Activated T-cell treated with anti-CD3 and anti-CD28 coated beads, Interleukin-2, amount 50 U/mL, for 48 hours (primary cell): ENCODE results near the gene TEX22.

Source experiments
- DNase-seq, 2 experiments: peaks; one replicate each; pipeline ENCODE4 v3.0.0-alpha.2; 2020

The TEX22 gene

GRCh38 chr14:105408592-105408991, 10.3 kb downstream of the TEX22 start:
- DNase-seq: no peak

GRCh38 chr14:105409364-105409763, 11.0 kb downstream of the TEX22 start:
- no peak for DNase-seq

DNA sequence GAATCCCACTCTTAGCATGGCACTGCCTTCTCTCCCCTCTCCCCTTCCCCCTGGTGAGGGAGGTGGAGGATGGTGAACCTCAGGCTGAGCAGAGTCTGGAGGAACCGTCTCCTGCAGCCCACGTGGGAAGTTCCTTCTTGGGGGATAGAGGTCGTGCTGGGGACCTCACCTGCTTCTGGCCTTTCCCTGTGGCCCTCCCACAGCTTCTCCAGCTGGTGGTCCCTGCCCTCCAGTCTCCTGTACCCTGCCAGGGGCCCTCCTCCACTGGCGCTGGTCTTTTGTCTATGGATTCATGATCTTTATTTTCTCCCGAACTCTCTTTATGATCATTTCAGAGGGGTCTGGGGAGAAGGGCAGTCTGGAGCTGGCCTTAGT, 12.3 kb downstream of the TEX22 start:
- DNase-seq: no peak

- DNase-seq: peak in 1 of 2 experiments; percentile 54
These were observed 12.9 kb downstream of the TEX22 start for GRCh38 chr14:105411017-105411941.

DNA sequence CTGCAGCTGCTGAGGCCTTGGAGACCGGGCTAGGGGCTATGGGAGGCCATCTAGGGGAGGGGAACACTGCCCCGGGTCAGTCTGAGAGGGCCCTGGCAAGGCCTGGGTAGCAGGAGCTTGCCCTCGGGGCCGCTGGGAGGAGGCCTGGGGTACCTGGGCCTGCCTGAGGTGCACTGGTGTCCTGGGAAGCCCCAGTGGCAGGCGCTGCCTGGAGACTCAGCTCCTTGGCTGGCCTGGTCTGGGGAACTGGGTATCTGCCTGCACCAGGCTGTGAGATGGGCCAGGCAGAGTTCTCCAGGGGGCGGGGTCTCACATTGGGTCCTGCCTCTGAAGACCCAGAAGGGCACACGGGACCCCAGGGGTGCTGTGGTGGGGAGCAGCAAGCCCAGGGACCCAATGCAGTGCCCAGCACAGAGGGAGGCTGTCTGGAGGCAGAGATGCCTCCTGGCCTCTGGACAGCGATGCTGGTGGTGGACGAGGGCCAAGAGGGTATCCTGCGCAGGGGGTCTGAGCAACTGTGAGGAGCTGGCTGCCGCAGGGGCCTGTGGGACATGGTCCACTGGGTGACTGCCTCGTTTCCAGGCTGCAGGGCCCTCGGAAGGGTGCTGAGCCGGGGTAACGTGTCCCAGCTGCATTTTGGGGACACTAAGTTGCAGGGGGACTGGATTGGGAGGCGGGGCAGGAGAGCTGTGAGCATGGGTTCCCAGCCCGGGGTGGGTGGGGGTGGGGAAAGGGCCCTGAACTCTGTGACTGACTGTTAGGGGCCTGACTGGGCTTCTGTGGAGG, 13.8 kb downstream of the TEX22 start:
- no peak for DNase-seq

GRCh38 chr14:105412771-105413543, 14.6 kb downstream of the TEX22 start:
- no peak for DNase-seq

DNA sequence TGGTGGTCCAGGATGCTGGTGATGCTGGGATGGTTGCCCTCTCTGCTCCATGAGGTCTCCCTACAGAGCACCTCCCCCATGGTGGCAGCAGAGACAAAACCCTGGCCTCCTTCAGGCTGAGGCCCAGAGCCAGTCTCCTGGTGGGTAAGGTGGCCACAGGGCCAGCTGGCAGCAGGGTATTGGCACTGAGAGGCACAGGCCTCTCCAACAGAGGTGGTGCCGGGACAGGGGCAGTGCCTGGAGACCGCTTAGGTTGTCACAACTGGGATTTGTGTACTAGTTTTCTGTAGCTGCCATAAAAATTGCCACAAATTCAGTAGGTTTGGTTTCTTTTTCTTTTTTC, 15.2 kb downstream of the TEX22 start:
- no peak for DNase-seq

DNA sequence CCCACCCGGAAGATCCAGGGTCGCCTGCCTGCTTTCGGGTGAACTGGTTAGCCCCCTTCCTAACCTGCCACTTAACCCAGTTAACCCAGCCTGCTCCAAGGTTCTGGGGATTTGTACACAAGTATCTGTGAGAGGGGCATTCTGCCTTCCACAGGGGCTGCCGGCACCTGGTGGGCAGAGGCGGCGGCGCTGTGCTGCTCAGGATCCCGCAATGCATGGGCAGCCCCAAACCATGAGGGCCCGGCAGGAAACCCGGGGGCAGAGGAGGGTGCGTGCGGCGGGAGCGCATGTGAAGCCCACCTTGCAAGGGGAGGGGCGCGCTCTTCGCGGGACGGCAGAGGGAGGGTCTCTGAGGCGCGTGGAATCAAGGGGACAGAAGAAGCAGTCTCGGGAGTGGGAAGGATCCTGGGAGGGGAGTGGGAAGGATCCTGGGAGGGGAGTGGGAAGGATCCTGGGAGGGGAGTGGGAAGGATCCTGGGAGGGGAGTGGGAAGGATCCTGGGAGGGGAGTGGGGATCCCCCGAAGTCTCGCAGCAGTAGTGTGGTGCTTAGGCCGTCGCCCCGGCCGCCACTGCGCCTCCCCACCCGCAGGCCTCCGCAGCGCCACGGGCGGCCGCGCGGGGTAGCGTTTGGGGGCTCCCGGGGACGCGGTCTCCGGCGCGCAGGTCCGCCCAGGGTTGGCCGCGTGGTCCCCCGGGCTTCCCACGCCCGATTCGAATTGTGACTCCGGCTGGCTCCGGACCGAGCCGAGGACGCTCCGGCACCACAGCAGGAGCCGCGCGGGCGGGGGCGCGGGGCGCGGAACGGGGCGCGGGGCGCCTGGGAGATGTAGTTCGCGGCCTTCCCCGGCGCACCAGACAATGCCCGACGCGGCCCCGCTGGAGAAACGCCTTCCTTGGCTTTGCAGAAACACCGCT, 16.4 kb downstream of the TEX22 start:
- peak; percentile 80 to 86 for DNase-seq

DNA sequence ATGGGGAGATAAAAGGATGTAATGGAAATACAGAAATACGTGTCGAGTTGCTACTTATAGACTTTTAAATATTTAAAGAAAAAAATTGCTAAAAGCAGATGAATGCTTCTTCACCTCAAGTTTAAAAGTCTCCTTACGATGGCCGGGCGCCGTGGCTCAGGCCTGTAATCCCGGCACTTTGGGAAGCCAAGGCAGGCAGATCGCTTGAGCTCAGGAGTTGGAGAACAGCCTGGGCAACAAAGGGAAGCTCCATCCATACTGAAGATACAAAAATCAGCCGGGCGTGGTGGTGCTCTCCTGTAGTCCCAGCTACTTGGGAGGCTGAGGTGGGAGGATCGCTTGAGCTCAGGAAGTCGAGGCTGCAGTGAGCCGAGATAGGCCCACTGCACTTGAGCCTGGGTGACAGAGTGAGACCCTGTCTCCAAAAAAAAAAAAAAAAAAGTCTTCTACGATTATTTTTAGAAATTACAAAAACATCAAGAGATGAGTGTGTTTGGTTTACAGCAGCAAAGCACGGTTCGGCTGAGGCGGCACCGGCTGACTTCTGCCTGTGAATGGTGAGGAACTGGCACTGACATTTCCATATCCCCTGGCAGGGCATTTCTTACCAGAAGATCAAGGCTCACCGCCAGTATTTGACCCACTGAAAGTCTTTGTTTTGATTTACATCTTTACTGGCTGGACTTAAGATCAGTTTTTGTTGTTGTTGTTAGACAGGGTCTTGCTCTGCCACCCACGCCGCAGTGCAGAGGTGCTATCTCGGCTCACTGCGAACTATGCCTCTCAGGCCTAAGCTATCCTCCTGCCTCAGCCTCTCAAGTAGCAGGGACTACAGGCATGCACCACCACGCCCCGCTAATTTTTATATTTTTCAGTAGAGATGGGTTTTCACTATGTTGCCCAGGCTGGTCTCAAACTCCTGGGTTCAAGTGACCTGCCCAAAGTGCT, 17.4 kb downstream of the TEX22 start:
- no peak for DNase-seq

GRCh38 chr14:105416671-105417070, 18.3 kb downstream of the TEX22 start:
- DNase-seq: no peak

- no peak for DNase-seq
These were observed 19.4 kb downstream of the TEX22 start for GRCh38 chr14:105417690-105418121.

DNA sequence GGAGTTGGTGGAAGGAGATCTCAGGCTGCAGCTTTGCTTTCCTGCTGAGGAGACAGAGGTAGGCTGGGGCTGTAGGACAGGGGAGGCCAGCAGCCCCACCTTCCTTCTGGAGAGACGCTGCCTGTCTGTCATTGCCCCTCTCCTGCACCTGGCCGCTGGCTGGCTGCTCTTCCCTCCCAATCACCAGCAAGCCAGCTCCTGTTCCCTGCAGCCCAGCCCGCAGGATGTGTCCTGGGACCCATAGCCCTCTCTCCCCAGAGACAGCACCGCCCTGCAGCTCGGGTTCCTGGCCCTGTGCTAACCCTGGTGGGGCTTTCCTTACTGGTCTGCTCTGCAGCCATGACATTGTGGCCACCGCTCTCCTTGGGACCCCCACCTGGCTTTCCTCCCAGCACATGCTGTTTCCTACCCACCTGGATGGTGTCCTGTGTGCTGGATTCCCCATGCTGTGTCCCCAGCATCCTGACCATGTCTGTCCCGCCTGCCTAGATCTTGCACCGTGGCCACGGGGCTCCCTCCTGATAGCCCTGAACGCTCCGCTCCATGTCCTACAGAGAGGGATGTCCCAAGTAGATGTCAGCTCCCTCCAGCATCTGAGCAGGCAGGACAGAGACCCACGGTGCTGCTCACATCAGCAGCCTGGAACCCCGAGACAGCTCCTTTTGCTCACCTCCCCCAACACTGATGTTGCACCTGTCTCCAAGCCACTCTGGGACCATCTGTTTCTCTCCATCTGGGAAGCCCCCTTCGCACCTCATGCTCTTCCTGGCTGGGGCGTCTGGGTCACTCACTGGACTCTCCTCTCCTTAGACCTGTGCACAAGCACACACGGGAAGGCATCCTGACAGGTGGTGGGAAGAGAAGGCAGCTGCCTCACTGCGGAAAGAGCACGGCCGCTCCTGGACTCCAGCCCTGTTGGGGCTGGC, 20.2 kb downstream of the TEX22 start:
- DNase-seq: no peak

GRCh38 chr14:105419195-105420091, 21.1 kb downstream of the TEX22 start, which contains the start of gene MTA1:
Gene MTA1, plus strand, starts transcription at chr14:105419827. Its CDS starts 209 bp downstream, at chr14:105420036.
- peak; percentile 60 to 68 for DNase-seq

GRCh38 chr14:105420101-105420973, 22.0 kb downstream of the TEX22 start:
- peak in 1 of 2 experiments; percentile 36 for DNase-seq

DNA sequence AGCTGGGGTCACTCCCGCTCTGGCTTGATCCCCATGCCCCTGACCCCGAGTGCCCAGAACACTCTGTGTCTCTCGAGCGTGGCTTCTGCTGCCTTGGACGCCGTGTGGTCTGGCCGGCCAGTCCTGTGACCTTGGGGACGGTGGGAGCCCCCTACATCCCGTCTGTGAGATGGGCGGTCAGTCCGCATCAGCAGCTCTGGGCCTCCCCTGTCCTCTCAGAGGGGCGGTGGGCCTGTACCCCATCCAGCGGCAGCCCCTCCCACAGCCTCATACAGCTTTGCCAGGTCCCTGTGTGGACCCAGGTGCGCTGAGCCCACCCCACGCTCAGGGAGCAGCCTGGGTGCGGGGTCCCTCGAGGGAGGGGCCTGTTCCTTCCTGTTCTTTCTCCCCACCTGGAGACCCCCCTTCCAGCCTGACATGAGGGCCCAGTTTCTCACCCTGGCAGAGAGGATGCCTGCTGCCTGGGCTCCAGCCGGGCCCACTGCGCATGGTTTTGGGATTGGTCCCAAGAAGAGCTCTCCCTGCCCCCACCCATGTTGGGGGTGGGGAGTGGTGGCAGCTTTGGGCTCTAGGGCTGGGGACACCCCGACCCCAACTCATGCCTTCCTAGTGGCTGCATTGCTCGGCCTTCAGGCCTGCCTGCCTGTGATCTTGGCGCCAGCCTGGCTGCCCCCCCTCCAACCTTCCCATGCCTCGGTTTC, 22.8 kb downstream of the TEX22 start:
- no peak for DNase-seq

- DNase-seq: no peak
These were observed 23.6 kb downstream of the TEX22 start for GRCh38 chr14:105421723-105422615.
